Measurements from ENCODE around the gene ENTHD1. TPM values are rescaled to one million over a fixed set of nuclear protein-coding genes. Genes with fewer than 3 reads are reported as not detected.

Gene ENTHD1
- total and polyA plus RNA-seq, 2 of the 8 experiments (the other 6 are each of a cell fraction or from before 2014, with no cell fraction given): not detected

- no peak for TF ChIP-seq CREB1 (IDR thresholded peaks at IDR 0.05)
- no peak for TF ChIP-seq BRCA1 (IDR thresholded peaks at IDR 0.05; ENCODE audit: low read depth, low read length)
Observed at GRCh38 chr22:39721206-39722031, 172.1 kb downstream of the ENTHD1 start (continued).

Data from H1 (cell line).